ENCODE measurements around the gene SYS1. TPM values are rescaled to one million over a fixed set of nuclear protein-coding genes. Genes with fewer than 3 reads are reported as not detected.

SYS1 gene
- total and polyA plus RNA-seq, 2 donors (not counting 1 experiment from before 2014, with no cell fraction given): 25.3 to 57.7 TPM

GRCh38 chr20:45328451-45328850, 34.5 kb upstream of the SYS1 start:
- intact Hi-C loops (cut with micrococcal nuclease): no loop called here
- ChIA-PET CTCF (interaction anchor here (0.7 to 1.4 kb wide), 3 partner anchors 36 to 442 kb away, joined by 3 read pairs; no protein-coding TSS in a partner anchor), POLR2A (no interaction called here)
- Mint-ChIP-seq H3K4me1 (peaks cover 10% of the 10 kb centered on the region), H3K27ac (no peak overlapping the region), H3K9me3 (ENCODE audit: insufficient read depth) (no peaks in the 10 kb centered on the region), H3K4me3 (no peak overlapping the region), H3K27me3 (no peaks in the 10 kb centered on the region)
- no peak overlapping the region for H3K9ac ChIP-seq (ENCODE audit: low read length)
- no peak for ATAC-seq (ENCODE audit: low read depth)
- no peak overlapping the region for H3K27ac ChIP-seq (ENCODE audit: low read length in 2 of 2)
- no peak overlapping the region for H3K4me3 ChIP-seq (ENCODE audit: control extremely low read depth in 1 of 5, extremely low read depth in 1 of 5, insufficient read depth in 1 of 5, low read depth in 2 of 5, low read length in 4 of 5)
- TF ChIP-seq CTCF (IDR thresholded peaks at IDR 0.05) (no peak), EZH2 (IDR thresholded peaks at IDR 0.05; ENCODE audit: borderline replicate concordance, insufficient read depth, low read depth, low read length, poor library complexity, severe bottlenecking) (no peak)
- 95% methylated on average over 4 of the region's 4 CpGs for WGBS (ENCODE audit: insufficient coverage)
- H2AFZ ChIP-seq (ENCODE audit: insufficient read depth, low read depth, low read length, poor library complexity, severe bottlenecking): no peak overlapping the region
- H3K79me2 ChIP-seq (ENCODE audit: control insufficient read depth, insufficient read depth, low read length): no peaks in the 10 kb centered on the region
- no peaks in the 10 kb centered on the region for H3K36me3 ChIP-seq (replicated peaks in 1 of 2; ENCODE audit: control extremely low read depth in 1 of 2, control insufficient read depth in 1 of 2, extremely low read depth in 1 of 2, insufficient read depth in 2 of 2, low read length in 1 of 2)
- peaks cover 4 to 6% of the 10 kb centered on the region in 2 donors for H3K4me1 ChIP-seq (ENCODE audit: control insufficient read depth in 2 of 2, insufficient read depth in 2 of 2, low read length in 2 of 2)
- peaks cover 0 to 2% (median 0%) of the 10 kb centered on the region in 4 experiments for H3K27me3 ChIP-seq (replicated peaks in 1 of 4; ENCODE audit: control extremely low read depth in 1 of 4, control insufficient read depth in 3 of 4, insufficient read depth in 4 of 4, low read length in 3 of 4)
- no peak for DNase-seq
- H4K20me1 ChIP-seq (ENCODE audit: control insufficient read depth, insufficient read depth, low read length, poor library complexity, severe bottlenecking): no peaks in the 10 kb centered on the region
- no peaks in the 10 kb centered on the region for H3K9me3 ChIP-seq (ENCODE audit: control extremely low read depth in 1 of 3, control insufficient read depth in 2 of 3, insufficient read depth in 1 of 3, low read length in 2 of 3)
- no peak overlapping the region for H3K4me2 ChIP-seq (replicated peaks; ENCODE audit: low read depth, low read length, poor library complexity, severe bottlenecking)

GRCh38 chr20:45329497-45330319, 33.2 kb upstream of the SYS1 start:
- no peak overlapping the region for H3K27ac Mint-ChIP-seq
- Histone ChIP-seq H3K36me3 (replicated peaks in 1 of 2; ENCODE audit: control extremely low read depth in 1 of 2, control insufficient read depth in 1 of 2, extremely low read depth in 1 of 2, insufficient read depth in 2 of 2, low read length in 1 of 2) (no peaks in the 10 kb centered on the region), H3K9me3 (ENCODE audit: control extremely low read depth in 1 of 3, control insufficient read depth in 2 of 3, insufficient read depth in 1 of 3, low read length in 2 of 3) (no peaks in the 10 kb centered on the region), H2AFZ (ENCODE audit: insufficient read depth, low read depth, low read length, poor library complexity, severe bottlenecking) (no peak overlapping the region), H3K27ac (ENCODE audit: low read length in 2 of 2) (no peak overlapping the region), H4K20me1 (ENCODE audit: control insufficient read depth, insufficient read depth, low read length, poor library complexity, severe bottlenecking) (no peaks in the 10 kb centered on the region), H3K4me1 (ENCODE audit: control insufficient read depth in 2 of 2, insufficient read depth in 2 of 2, low read length in 2 of 2) (peaks cover 4 to 6% of the 10 kb centered on the region in 2 donors), H3K4me2 (replicated peaks; ENCODE audit: low read depth, low read length, poor library complexity, severe bottlenecking) (no peak overlapping the region), H3K79me2 (ENCODE audit: control insufficient read depth, insufficient read depth, low read length) (no peaks in the 10 kb centered on the region), H3K4me3 (ENCODE audit: control extremely low read depth in 1 of 5, extremely low read depth in 1 of 5, insufficient read depth in 1 of 5, low read depth in 2 of 5, low read length in 4 of 5) (no peak overlapping the region), H3K9ac (ENCODE audit: low read length) (no peak overlapping the region), H3K27me3 (replicated peaks in 1 of 4; ENCODE audit: control extremely low read depth in 1 of 4, control insufficient read depth in 3 of 4, insufficient read depth in 4 of 4, low read length in 3 of 4) (peaks cover 0 to 2% (median 0%) of the 10 kb centered on the region in 4 experiments)
- 91% methylated on average over 3 of the region's 7 CpGs for WGBS (ENCODE audit: insufficient coverage)
- H3K9me3 Mint-ChIP-seq (ENCODE audit: insufficient read depth): no peaks in the 10 kb centered on the region
- intact Hi-C loops (cut with micrococcal nuclease): no loop called here
- DNase-seq: no peak
- peaks cover 10% of the 10 kb centered on the region for H3K4me1 Mint-ChIP-seq
- POLR2A ChIA-PET: no interaction called here
- no peaks in the 10 kb centered on the region for H3K27me3 Mint-ChIP-seq
- no peak overlapping the region for H3K4me3 Mint-ChIP-seq
- CTCF ChIA-PET: interaction anchor here (1.4 kb wide), 1 partner anchor 37 kb away, joined by 3 read pairs; no protein-coding TSS in a partner anchor
- no peak for ATAC-seq (ENCODE audit: low read depth)
- TF ChIP-seq EZH2 (IDR thresholded peaks at IDR 0.05; ENCODE audit: borderline replicate concordance, insufficient read depth, low read depth, low read length, poor library complexity, severe bottlenecking) (no peak), CTCF (IDR thresholded peaks at IDR 0.05) (no peak)

Data from B cell (primary cell).